ENCODE measurements around the gene EDAR.

EDAR gene

DNA sequence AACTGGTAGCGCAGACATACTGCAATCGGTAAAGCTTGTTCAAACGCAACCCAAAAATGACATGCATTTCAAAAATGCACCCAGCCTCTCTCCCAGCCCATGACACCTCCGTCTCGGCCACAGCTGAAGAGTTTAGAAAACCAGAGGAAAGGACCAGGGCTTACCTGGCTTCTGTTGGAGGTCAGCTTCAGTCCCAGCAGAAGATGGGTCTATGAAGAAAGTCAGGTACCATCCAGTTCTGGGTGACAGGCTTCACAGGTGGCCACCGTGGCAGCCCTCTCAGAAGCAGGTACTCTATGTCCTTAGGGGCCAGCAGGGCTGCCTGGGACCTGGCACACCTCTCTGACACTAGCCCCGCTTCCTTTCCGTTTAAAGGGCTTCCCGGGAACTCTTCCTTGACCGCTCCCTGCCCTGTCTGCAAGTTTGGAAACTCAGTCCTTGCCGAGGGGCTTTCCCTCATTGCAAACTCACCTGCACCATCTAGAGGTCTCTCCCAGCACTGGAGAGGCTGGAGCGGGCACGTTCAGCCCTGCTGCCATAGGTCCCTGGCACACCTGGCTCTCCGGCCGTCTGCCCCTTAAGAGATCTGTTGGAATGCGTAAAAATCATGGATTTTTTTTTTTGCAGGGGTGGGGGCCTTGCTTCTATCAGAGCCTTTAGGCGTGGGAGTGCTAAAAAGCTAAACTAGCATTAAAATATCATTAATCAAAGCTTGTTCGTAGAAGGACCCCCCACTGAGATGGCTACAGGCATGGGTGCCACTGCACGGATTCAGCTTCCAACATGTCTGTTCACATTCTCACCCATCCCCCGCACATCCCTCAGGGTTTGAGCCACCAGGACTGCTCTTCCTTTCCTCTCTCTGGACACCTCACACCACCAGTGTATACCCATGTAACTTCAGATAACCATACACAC lies at the start of gene EDAR:
EDAR (minus strand) TSS at position 425 of the 918 bp plus-strand sequence. CDS start 58,206 bp downstream, outside the sequence.
- peak; percentile 25 for DNase-seq

DNA sequence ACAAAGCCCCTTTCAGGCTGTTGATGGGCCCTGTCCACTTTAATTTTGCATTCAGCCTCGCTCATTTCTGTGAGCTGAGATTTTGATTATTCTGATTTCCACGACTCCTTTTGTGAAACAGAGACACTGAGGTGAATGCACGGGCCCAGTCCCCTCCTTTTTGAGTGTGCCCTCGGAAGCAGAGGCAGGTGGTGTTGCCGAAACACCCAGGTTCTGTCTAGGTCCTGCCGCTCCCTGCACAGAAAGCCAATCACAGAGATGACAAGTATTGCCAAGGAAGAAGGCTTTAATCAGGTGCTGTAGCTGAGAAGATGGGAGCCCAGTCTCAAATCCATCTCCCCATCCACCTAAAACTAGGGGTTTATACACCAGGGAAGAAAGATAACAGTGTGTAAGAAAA lies 44.2 kb upstream of the EDAR start:
- no peak for DNase-seq

DNA sequence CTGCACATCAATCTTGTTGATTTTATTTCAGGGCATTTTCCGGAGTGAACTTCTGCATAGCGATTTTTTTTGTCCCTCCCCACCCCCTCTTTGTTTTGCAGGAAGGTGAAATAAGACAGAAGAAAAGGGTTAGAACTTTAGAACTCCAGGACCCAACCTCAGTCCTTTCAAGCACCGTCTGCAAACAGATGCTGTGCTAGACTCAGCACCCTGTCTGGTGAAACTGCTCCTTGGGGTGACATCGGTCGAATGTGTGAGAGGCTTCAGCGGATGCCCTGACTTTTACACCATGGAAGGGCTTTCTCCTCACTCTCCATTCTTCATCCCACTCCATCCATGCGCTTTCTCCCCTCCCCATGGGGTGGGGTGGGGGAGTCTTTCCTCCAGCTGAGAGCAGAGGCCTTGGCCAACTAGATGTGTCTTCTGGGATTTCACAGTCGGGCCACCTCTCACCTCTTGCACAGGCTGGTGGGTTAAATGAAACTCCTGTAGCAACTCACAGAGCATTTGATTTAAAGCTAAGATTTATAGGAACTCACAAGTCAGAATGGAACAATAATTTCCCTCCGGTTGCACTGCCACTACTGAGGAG lies 43.3 kb upstream of the EDAR start:
- DNase-seq = no peak

DNA sequence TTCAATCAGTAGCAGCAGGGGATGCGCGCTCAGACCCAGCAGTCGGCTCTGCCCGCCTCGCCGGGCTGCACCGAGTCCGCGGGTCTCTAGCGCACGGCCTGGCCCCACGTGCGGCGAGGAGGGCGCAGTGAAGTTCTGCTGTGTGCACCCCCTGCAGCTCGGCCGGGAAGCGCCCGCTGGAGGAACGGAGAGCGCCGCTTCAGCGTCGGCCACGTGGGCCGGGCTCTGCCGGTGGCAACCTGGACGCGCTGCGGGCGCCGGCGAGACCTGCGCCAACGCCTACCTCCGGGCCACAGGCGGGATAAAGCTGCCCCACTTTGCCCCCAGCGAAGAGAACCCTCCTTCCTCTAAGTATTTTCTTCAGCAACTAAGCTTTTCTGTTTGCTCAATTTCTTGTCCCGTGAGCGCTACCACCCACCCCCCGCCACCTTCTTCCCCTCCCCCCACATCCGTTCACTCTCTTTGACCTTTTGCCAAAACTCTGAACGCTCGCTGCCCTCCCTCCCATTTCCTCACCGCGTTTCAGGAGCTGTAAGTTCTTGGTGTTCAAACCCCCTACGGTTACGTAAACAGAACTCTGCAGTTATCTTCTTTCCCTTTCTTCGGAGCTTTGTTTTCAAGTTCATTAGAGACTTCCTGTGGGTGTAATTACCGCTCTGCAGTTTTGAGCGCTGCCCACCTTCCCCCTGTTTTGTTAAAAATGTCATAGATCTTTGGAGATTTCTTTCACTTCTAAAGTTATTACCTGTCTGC lies 42.6 kb upstream of the EDAR start:
- DNase-seq = no peak

DNA sequence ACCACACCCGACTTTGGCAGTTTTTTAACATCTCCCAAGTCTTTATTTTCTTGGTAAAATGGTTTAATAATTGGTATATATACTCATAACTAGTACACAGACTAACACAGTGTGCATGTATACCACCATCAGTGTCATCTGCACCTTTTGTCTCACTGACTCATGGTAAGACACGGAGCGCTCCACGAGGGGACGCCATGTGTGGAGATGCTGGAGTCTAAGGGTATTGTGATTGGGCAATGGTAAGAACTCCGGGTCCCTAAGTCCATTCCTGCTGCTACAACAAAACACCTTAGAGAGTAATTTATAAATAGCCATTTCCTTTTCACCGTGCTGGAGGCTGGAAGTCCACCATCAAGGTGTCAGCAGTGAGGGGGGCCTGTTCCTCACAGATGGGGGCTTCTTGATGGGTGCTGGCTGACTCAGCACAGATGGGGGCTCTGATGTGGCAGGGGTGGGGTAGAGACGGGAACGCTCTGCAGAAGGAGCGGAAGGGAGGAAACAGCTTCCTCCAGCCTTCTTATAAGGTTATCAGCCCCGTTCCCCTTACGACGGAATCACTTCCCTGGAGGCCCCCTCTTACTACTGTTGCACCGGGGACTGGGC lies 42.0 kb upstream of the EDAR start:
- no peak for DNase-seq

DNA sequence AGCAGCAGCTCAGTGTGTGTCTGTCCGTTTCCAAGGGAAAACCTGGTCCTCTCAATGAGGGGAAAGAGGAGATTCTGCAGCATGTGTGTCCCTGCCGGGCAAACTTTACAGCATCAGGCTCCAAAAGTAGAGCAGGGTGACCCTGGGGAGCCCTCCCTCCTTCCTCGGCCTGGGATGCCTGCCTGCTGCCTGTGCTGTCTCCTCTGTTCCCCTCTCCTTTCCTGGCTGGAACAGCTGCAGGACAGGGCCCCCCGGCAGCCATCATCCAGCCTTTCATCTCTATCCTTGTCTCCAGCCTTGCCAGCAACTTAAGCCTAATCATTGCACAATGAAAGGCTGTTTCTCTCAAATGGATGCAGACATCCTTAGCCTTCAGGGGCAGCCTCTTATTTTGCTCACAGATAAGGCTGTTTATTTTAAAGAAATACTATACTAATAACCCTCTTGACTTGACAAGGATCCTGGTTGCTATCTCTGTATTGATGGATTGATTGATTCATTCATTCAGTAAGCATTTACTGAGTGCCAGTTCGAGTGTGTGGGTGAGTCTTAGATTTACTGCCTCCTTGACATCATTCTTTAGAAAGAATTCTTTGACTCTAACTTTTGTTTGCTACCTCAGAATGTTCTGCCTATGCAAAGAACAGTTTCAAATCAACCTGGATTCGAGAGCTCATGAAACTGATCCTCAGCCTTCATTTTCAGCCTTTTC lies 40.6 kb upstream of the EDAR start:
- DNase-seq = no peak

DNA sequence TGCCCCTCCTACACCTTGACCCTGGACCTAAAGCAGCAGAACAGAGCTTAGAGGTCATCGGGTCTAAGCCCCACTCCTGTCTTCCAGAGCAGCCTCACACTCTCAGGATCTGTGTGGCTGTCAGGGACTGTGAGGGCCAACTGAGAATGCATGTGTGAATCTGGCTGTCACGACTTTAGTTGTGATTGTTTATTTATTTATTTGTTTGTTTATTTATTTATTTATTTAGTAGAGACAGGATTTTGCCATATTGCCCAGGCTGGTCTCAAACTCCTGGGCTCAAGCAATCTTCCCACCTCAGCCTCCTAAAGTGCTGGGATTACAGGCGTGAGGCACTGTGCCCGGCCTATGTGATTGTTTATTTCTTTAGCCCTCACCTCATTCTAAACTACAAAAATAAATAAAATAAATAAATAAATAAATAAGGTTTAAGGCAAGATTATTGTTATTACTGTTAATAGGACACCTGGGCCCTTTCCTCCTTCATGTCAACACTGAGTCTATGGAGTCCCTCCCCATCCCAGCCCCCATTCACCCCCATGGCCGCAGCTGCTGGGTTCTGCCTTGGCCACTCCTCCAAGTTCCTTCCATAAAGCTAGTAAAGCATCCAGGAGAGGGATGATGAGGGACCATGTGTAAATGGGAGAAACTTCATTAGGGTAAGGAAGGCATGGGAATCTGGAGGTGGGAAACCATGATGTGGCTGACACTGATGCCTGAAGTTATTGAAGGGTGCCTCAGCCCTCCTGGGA lies 39.9 kb upstream of the EDAR start:
- DNase-seq = no peak

DNA sequence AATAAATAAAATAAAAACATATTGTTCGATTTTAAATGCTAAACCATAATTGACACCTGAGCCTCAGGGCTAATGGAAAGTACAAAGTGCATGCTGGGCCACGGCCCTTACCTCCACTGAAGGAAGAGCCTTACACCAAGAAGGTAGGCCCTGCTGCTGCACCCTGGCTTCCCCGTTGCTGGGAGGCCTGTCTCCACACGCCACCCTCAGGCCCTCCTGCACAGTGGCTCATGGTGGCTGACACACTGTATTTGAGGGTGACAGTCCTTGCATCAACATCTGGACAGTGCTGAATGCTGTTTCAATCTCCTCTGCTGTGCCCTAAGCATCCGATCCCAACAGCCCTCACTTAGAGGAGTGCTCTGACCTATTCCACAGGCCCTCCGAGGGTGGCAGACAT lies 39.3 kb upstream of the EDAR start:
- DNase-seq = no peak

DNA sequence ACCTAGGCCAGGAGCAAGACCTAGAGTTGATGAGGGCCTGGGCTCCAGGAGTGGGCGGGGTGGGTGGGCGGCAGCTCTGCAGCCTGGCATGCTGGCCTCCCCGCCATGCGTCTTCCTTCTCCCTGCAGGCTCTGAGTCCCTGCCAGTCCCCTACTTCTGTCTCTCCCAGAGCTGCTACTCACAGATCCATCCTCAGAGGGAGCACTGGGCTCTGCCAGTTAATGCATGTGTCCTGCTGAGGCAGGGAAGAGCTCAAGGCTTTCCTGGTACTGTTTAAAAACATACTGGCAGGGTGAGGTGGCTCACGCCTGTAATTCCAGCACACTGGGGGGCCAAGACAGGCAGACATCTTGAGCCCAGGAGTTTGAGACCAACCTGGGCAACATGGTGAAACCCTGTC lies 38.7 kb upstream of the EDAR start:
- DNase-seq = no peak

DNA sequence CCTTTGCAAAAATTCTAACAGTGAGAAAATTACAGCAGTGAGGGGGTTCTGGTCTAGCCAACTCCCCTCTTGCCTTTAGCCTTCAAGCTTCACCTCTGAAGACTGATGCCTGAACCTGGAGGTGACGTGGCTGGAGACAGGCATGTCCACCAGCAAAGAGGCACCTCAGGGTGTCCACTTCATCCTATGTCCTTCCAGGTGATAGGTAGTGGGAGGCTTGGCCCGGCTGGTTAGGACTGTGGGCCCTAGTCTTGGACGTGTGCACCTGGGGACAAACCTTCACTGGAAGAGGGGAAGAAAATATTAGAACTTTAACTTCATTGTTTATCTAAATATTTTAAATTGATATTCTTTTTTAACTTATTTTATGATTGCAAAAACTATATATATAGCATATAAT lies 35.5 kb upstream of the EDAR start:
- DNase-seq = no peak

DNA sequence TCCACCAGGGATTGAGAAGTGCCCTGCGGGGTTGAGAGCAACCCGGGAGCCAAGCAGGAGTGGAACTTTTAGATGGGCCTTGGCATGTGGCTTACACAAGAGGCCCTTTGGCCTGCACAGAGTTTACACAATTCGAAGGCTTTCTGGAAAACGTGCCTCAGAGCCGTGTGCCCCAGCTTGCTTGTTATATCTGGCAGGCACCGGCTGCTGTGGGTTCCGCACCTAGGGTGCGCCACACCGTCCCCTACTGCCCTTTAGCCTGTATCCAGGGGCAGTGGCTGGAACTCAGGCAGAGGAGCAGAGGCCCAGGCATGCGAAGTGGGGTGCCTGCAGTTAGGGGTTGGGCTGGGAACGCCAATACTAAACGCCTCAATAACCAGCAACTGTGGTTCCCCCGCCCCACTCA lies 32.9 kb upstream of the EDAR start:
- no peak for DNase-seq

DNA sequence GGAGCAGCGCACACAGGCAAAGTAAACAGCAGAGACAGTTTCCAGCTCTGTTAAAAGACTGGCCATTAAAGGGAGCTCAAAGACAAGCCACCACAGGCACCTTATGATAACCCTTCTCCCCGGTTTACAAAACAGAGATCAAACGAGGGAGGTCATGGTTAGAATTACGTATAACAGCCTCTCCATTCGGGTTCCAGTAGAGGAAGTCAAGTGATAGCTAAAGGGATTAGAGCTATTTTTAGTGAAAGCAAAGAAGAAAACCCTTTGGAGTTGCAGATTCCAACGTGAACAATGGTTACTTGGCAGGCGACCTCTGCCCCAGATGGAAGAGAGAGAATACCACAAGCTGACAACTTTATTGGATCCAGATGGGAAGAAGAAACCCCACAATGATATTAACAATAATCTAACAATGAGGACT lies 31.2 kb upstream of the EDAR start:
- no peak for DNase-seq

DNA sequence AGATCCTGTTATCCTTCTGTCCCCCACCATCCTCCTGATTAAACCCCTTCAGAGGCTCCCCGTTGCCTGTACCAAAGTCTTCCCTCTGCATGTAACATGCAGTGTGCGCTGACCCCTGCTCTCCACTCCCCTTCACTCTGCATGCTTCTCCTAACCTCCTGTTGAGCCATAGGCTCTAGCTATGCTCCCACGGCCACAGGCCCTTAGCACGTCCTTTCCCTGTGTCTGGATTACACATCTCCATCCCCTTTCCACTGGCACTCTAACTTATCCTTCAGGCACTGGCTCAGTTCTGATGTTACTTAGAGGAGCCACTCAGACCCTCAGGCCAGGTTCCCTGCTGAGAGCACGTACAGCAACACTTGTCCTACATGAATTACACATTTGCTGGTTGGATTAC lies 29.4 kb upstream of the EDAR start:
- no peak for DNase-seq

DNA sequence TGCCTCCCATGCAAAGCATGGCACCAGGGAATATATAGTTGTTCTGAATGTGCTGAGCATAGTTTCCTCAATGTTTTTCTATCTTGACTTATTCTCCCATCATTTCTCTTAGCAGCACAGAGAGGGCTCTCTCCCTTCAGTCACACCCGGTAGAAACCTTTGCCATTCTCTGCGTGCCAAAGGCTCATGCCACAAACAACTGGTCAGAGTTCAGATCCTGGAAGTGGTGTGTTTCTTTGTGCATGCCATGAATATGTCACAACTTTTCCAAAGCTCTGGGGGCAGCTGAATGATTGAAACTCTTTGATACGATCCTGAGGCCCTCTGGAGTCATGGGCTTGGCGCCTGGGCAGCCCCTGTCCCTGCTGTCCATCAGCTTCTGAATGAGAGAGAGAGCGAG lies 28.0 kb upstream of the EDAR start:
- DNase-seq = no peak

DNA sequence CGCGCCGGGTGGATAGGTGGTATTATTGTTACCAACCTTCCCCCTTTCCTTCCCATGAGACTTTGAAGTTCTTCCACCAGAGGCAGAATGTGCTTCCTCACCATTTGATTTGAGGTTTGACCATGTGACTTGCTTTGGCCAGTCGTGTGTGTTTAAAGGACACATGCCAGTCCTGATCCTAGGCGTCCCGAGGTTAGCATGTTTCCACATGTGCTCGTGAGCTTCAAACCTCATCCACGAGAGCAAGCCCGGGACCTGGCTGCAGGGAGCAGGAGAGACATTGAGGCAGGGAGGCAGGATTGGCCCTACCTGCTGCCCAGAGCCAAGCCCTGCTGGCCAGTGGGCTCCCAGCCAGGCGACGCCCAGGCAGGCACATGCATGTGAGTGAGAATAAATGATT lies 27.4 kb upstream of the EDAR start:
- DNase-seq = no peak

DNA sequence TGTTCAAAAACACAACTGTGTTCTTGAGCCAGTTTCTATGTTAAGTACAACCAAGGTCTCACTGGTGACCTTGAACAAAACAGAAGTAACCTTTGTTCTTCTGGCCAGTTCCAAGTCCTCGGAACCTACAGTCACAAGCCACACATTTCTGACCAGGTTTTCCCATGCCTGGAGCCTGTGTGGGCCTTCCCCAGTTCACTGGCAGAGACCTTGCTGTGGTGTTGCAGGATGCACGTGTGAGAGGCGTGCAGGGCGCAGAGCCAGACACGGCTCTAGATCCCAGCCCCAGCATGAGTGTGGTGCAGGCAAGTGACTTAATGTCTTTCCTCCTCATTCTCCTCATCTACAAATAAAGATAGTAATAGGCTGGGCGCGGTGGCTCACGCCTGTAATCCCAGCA lies 25.5 kb upstream of the EDAR start:
- DNase-seq = no peak

DNA sequence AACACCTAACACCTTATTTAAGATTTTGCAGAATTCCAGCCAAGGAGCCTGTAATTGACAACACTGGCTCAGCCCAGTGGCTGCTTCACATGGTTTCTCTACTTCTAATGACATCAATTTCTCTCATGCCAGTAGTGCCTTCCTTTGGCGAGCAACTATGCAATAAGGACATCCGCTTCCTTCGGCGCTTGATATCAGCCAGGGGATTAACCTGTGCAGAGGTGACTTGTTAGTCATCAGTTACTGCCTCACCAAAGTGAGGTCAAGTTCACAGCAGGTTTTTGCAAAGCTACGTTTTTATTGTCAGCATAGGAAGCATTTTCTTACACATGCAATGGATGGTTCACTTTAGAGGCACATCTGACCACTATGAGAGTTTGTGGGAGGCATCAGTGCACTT lies 24.0 kb upstream of the EDAR start:
- DNase-seq = no peak

DNA sequence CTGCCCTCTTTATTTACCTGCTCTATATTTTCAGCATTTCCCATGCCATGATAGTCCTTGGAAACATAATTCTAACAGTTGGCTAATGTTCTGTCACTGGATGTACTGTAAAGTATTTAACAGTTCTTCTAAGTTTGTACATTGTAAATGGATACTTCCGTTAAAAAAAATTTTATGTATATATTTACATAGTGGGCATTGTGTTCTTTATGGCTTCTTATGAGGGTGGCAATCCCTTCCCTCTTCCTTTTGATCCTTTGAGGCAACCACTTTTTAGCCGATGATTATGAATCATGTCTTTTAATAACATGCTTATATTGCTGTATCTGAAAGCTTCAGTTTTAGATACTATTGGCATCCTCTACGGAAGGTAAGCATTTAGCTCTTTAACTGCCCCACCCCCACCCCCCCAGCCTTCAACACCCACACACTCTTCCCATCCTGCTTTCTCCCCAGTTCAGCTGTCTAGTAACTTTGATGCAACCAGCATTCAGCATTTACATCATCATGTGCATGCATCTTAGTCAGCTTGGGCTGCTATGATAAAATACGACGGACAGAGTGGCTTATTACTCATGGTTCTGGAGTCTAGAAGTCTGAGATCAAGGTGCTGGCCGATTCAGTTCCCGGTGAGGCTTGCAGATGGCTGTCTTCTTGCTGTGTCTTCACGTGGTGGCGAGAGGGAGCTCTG lies 21.0 kb upstream of the EDAR start:
- no peak for DNase-seq

DNA sequence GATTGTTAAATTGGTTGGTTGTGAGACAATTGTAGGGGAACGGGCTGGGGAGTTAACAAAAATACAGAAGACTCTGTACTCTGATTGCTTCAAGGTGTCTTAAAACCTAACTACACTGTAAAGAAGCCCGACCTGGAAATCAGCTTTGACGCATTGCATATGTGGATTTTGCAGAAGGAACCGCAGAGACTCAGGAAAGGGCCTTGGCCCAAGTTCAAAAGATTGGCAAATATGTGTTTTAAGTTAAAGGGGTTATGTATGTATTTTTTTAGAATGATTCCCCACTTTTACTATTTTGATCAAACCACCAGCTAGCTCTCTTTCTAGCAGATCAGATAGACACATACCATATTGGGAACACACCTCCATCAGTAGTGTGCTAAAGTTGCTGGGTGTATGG lies 18.0 kb upstream of the EDAR start:
- no peak for DNase-seq

DNA sequence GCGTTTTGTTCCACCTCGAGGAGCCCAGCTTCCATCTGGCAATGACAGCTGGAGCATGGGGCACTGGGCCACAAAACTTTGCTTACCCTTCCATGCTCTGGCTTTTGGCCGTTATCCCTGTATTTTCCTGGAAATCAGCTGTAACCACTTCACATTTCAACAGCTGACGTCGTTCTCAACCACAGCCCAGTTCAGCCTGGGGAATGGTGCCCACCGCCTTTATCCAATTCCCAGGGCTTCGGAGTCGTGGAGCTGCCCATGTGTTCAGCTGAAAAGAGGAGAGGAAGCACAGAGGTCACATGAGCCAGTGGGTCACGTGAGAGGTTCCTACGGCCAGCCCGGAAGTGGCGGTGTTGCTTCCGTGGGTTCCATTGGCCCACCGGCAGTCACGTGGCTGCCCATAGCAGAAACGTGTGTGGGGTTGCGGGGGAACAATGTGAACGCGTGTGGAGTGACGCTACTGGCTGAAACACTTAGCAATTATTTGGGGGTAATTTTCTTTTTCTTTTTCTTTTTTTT lies 16.7 kb upstream of the EDAR start:
- DNase-seq = no peak

DNA sequence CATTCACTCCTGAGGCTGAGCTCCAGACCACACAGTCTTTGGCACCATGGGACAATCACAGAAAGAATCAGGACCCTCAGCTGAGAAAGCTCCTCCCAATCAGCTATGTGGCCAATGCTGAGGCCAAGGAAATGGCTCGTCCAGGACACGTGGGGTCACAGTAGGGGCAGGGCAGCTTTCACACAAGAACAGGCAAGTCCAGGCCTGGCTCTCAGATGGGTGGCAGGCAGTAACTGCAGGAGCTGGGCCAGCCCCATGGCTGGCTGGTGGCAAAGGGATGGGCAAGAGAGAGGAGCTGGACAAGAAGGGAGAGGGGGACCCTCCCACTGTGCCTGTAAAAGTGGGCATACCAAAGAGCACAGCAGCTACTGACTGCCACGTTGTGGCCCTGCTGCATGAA lies 12.2 kb upstream of the EDAR start:
- no peak for DNase-seq
